ENCODE data around the gene WDR88. TPM values are rescaled to one million over a fixed set of nuclear protein-coding genes. Genes with fewer than 3 reads are reported as not detected.

Gene WDR88
- total RNA-seq, 6 experiments from 2014 or later = not detected

- no peak for TF ChIP-seq CTCF (IDR thresholded peaks at IDR 0.05)
- no peak for DNase-seq
- no peak overlapping the region for H3K4me3 Mint-ChIP-seq
- no peaks in the 10 kb centered on the region for H3K27me3 Mint-ChIP-seq (ENCODE audit: insufficient read depth)
- no peaks in the 10 kb centered on the region for H3K9me3 Mint-ChIP-seq
- H3K36me3 Mint-ChIP-seq (ENCODE audit: low read depth) = peaks cover 8% of the 10 kb centered on the region; the same call in 1 of the 2 replicates
- peaks cover 13% of the 10 kb centered on the region for H3K4me1 Mint-ChIP-seq (ENCODE audit: low read depth)
- no peak overlapping the region for H3K27ac Mint-ChIP-seq
These were observed 1.5 kb upstream of the WDR88 start for GRCh38 chr19:33130433-33130832.

GRCh38 chr19:33132425-33132824, 511 bp downstream of the WDR88 start:
- Mint-ChIP-seq H3K4me1 (ENCODE audit: low read depth) (peaks cover 6% of the 10 kb centered on the region), H3K27ac (no peak overlapping the region)
- DNase-seq = no peak

GRCh38 chr19:33133438-33134031, 1.6 kb downstream of the WDR88 start:
- Mint-ChIP-seq H3K9me3 (no peaks in the 10 kb centered on the region), H3K4me3 (no peak overlapping the region), H3K27me3 (ENCODE audit: insufficient read depth) (no peaks in the 10 kb centered on the region), H3K27ac (no peak overlapping the region), H3K36me3 (ENCODE audit: low read depth) (peaks cover 3% of the 10 kb centered on the region; the same call in 1 of the 2 replicates), H3K4me1 (ENCODE audit: low read depth) (peaks cover 6% of the 10 kb centered on the region)
- DNase-seq = no peak
- TF ChIP-seq CTCF (IDR thresholded peaks at IDR 0.05) = no peak

More at GRCh38 chr19:33132425-33132824, 511 bp downstream of the WDR88 start:
- H3K27me3 Mint-ChIP-seq (ENCODE audit: insufficient read depth) = no peaks in the 10 kb centered on the region
- peak; percentile 60; the same call in 1 of the 2 replicates for TF ChIP-seq CTCF (IDR thresholded peaks at IDR 0.05)
- H3K9me3 Mint-ChIP-seq = no peaks in the 10 kb centered on the region
- H3K36me3 Mint-ChIP-seq (ENCODE audit: low read depth) = peaks cover 7% of the 10 kb centered on the region; the same call in 1 of the 2 replicates
- no peak overlapping the region for H3K4me3 Mint-ChIP-seq

GRCh38 chr19:33134571-33135041, 2.7 kb downstream of the WDR88 start:
- Mint-ChIP-seq H3K4me3 (no peak overlapping the region), H3K9me3 (no peaks in the 10 kb centered on the region), H3K4me1 (ENCODE audit: low read depth) (peaks cover 6% of the 10 kb centered on the region), H3K27me3 (ENCODE audit: insufficient read depth) (no peaks in the 10 kb centered on the region), H3K27ac (no peak overlapping the region), H3K36me3 (ENCODE audit: low read depth) (no peaks in the 10 kb centered on the region; the same call in 1 of the 2 replicates)
- DNase-seq = no peak
- TF ChIP-seq CTCF (IDR thresholded peaks at IDR 0.05) = no peak

GRCh38 chr19:33139165-33139564, 7.3 kb downstream of the WDR88 start:
- Mint-ChIP-seq H3K36me3 (ENCODE audit: low read depth) (no peaks in the 10 kb centered on the region), H3K4me3 (no peak overlapping the region), H3K27me3 (ENCODE audit: insufficient read depth) (peaks cover 12% of the 10 kb centered on the region), H3K4me1 (ENCODE audit: low read depth) (peaks cover 6% of the 10 kb centered on the region), H3K9me3 (no peaks in the 10 kb centered on the region), H3K27ac (no peak overlapping the region)
- no peak for TF ChIP-seq CTCF (IDR thresholded peaks at IDR 0.05)
- no peak for DNase-seq

Measured in HFFc6 (cell line).